OCI-LY7 (cell line): ENCODE measurements around the gene SLC4A5. TPM values are rescaled to one million over a fixed set of nuclear protein-coding genes. Genes with fewer than 3 reads are reported as not detected.

Experiments
- BruUV-seq: library from RNA; stranded (reverse); fragments of 400-500 nt; replicated peaks from 2 replicates; lab custom pipeline; 2021; lab: Mats Ljungman, UMichigan
- CTCF ChIA-PET: fragments of 300-600 bp; sonication (Branson Sonifier 250); formaldehyde crosslinking; loops from one replicate; lab custom pipeline; 2022; ENCODE audit warnings: antibody characterized with exemption; ENCODE audit not compliant: unreplicated experiment; lab: Charles Lee
- POLR2A ChIA-PET: fragments of 300-600 bp; sonication (Branson Sonifier 250); formaldehyde crosslinking; loops from one replicate; lab custom pipeline; 2022; ENCODE audit warnings: antibody characterized with exemption; lab: Charles Lee
- DNase-seq: peaks from one replicate; pipeline ENCODE4 v3.0.0-alpha.2; 2015; ENCODE audit warnings: low spot score
- H2AFZ ChIP-seq: fragments of 200-600 bp; sonication (generic), shearing (Covaris generic); 2 replicates; pipeline ENCODE4 v1.6.1; 2014; ENCODE audit warnings: mild to moderate bottlenecking, antibody characterized with exemption, low read length, moderate library complexity
- H3K27ac ChIP-seq: fragments of 200-600 bp; sonication (generic); 2 replicates; pipeline ENCODE4 v1.5.1; 2014; ENCODE audit warnings: mixed run types, low read depth, mild to moderate bottlenecking, moderate library complexity, low read length, inconsistent platforms; ENCODE audit not compliant: poor library complexity, severe bottlenecking
- H3K36me3 ChIP-seq: fragments of 200-600 bp; sonication (generic); 2 replicates; pipeline ENCODE4 v1.6.1; 2014; ENCODE audit warnings: mild to moderate bottlenecking, antibody characterized with exemption, low read length, moderate library complexity, mixed read lengths; ENCODE audit not compliant: insufficient read depth
- H3K4me1 ChIP-seq: fragments of 200-600 bp; sonication (generic); 2 replicates; pipeline ENCODE4 v1.5.1; 2014; ENCODE audit warnings: mild to moderate bottlenecking, low read length; ENCODE audit not compliant: insufficient read depth, poor library complexity, severe bottlenecking
- H3K4me2 ChIP-seq: fragments of 200-600 bp; sonication (generic); 2 replicates; pipeline ENCODE4 v1.6.1; 2014; ENCODE audit warnings: mild to moderate bottlenecking, low read length
- H3K4me3 ChIP-seq: fragments of 200-600 bp; sonication (generic); 2 replicates; pipeline ENCODE4 v1.5.1; 2014; ENCODE audit warnings: mild to moderate bottlenecking, low read depth, low read length; ENCODE audit not compliant: poor library complexity, severe bottlenecking
- H3K79me2 ChIP-seq: fragments of 200-600 bp; sonication (generic); 2 replicates; pipeline ENCODE4 v1.6.1; 2016; ENCODE audit warnings: low read depth, mild to moderate bottlenecking, low read length, moderate library complexity, mixed read lengths; ENCODE audit not compliant: insufficient read depth
- H3K9me2 ChIP-seq: fragments of 200-600 bp; sonication (generic); 2 replicates; pipeline ENCODE4 v1.6.1; 2016; ENCODE audit warnings: mild to moderate bottlenecking, low read length, mixed read lengths; ENCODE audit not compliant: insufficient read depth
- H3K9me3 ChIP-seq: fragments of 200-600 bp; sonication (generic); 2 replicates; pipeline ENCODE4 v1.6.1; 2014; ENCODE audit warnings: mild to moderate bottlenecking, mixed run types, low read length, mixed read lengths
- H4K20me1 ChIP-seq: fragments of 200-600 bp; sonication (generic); 2 replicates; pipeline ENCODE4 v1.6.1; 2014; ENCODE audit warnings: mild to moderate bottlenecking, antibody characterized with exemption, low read length, moderate library complexity, mixed read lengths; ENCODE audit not compliant: insufficient read depth
- CTCF ChIP-seq: fragments of 200-600 bp; sonication (generic); conservative IDR thresholded peaks from 2 replicates; pipeline ENCODE4 v1.5.1; 2014; ENCODE audit warnings: mild to moderate bottlenecking, antibody characterized with exemption, low read length, moderate library complexity, mixed read lengths
- EZH2phosphoT487 ChIP-seq: fragments of 200-600 bp; sonication (generic); IDR thresholded peaks from 2 replicates; pipeline ENCODE4 v1.6.1; 2018; ENCODE audit warnings: low read depth, borderline replicate concordance, mild to moderate bottlenecking, mixed run types, antibody characterized with exemption, low read length, moderate library complexity, mixed read lengths
- intact Hi-C: fragments of 100-400 bp; cut with micrococcal nuclease; formaldehyde crosslinking; loops from one replicate; pipeline ENCODE4 v1.10.0; 2022; ENCODE audit not compliant: unreplicated experiment
- total RNA-seq, 2 experiments: library from RNA; depleted of rRNA in 1 of 2; stranded (reverse); fragments of >200 nt in 1 of 2; shearing (Covaris generic) in 1 of 2; gene quantifications; 2 replicates each; pipeline ENCODE4 v1.2.3, GENCODE V29; 2014 to 2022

The SLC4A5 gene
- total RNA-seq, 2 experiments from 2014 or later, result 1.2 to 7.0 TPM

DNA sequence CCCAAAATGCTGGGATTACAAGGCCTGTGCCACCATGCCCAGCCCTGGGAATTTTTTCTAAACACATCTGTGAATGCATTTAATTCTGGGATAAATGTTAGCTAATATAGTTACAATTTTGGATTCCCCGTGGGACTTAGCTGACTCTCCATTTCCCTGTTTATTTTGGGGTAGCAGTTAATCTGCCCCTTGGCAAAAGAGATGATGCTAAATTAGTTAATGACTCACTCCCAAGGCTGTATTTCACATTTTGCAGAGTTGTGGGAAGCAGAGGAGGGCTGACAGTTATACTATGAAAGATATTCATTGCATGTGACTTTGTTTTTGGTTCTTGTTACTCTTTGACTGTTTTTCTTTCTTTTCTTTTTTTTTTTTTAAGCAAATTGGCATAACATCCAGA lies 141.6 kb downstream of the SLC4A5 start:
- intact Hi-C loops, result no loop called here
- Histone ChIP-seq H3K4me1 (peaks cover 69% of the 10 kb centered on the region), H2AFZ (no peak overlapping the region), H3K27ac (no peak overlapping the region), H3K79me2 (peaks cover 76% of the 10 kb centered on the region), H3K9me2 (no peaks in the 10 kb centered on the region), H3K4me3 (peak overlapping the region; percentile 84), H3K4me2 (peak overlapping the region; percentile 81), H3K36me3 (peaks cover 73% of the 10 kb centered on the region), H4K20me1 (peaks cover 55% of the 10 kb centered on the region), H3K9me3 (no peaks in the 10 kb centered on the region)
- ChIA-PET POLR2A (interaction anchor here (0.7 to 7.1 kb wide), 6 partner anchors 12 to 149 kb away, joined by 3 to 118 read pairs (median 4); partner anchors contain the start of gene MOB1A), CTCF (no interaction called here)
- DNase-seq, result no peak
- TF ChIP-seq EZH2phosphoT487 (no peak), CTCF (no peak)
- BruUV-seq, result no TSS peak

DNA sequence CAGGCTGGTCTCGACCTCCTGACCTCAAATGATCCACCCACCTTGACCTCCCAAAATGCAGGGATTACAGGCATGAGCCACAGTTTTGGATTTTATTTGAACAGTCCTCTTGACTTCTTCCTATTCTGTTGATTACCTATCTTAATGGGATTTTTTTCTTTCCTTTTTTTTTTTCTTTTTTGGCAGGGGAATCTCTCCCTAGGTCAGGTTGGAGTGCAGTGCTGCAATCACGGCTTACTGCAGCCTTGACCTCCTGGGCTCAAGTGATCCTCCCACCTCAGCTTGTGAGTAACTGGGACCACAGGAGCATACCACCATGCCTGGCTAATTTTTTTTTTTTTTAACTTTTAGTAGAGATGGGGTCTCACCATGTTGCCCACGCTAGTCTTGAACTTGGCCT lies 142.0 kb downstream of the SLC4A5 start:
- Histone ChIP-seq H3K4me2 (peak overlapping the region; percentile 81), H3K4me1 (peaks cover 71% of the 10 kb centered on the region), H3K79me2 (peaks cover 72% of the 10 kb centered on the region), H4K20me1 (peaks cover 51% of the 10 kb centered on the region), H3K36me3 (peaks cover 69% of the 10 kb centered on the region), H3K27ac (no peak overlapping the region), H2AFZ (no peak overlapping the region), H3K4me3 (peak overlapping the region; percentile 84), H3K9me2 (no peaks in the 10 kb centered on the region), H3K9me3 (no peaks in the 10 kb centered on the region)
- POLR2A ChIA-PET, result interaction anchor here (0.7 to 7.1 kb wide), 6 partner anchors 12 to 149 kb away, joined by 3 to 118 read pairs (median 4); partner anchors contain the start of gene MOB1A
- CTCF ChIA-PET, result no interaction called here
- BruUV-seq, result no TSS peak
- no peak for TF ChIP-seq EZH2phosphoT487
- TF ChIP-seq CTCF, result no peak
- intact Hi-C loops, result no loop called here
- DNase-seq, result no peak

GRCh38 chr2:74199871-74200305 lies 143.3 kb downstream of the SLC4A5 start:
- Histone ChIP-seq H3K36me3 (peaks cover 56% of the 10 kb centered on the region), H3K4me2 (peak overlapping the region; percentile 81), H2AFZ (no peak overlapping the region), H4K20me1 (peaks cover 38% of the 10 kb centered on the region), H3K9me2 (no peaks in the 10 kb centered on the region), H3K9me3 (no peaks in the 10 kb centered on the region), H3K4me3 (peak overlapping the region; percentile 84), H3K27ac (peak overlapping the region; percentile 88), H3K4me1 (peaks cover 58% of the 10 kb centered on the region), H3K79me2 (peaks cover 59% of the 10 kb centered on the region)
- peak; percentile 35 for DNase-seq
- ChIA-PET CTCF (interaction anchor here (2.8 kb wide), 1 partner anchor 22 kb away, joined by 8 read pairs; the partner anchor contains the start of gene MOB1A), POLR2A (interaction anchor here (0.6 to 7.1 kb wide), 11 partner anchors 8 to 967 kb away, joined by 3 to 118 read pairs (median 7); partner anchors contain the start of genes MOB1A and PRADC1)
- intact Hi-C loops, result loop anchor here (1.0 kb wide), 2 partner anchors 22 to 53 kb away; partner anchors contain the start of genes BOLA3 and MOB1A
- no peak for TF ChIP-seq CTCF
- no peak for TF ChIP-seq EZH2phosphoT487
- BruUV-seq, result TSS peak; percentile 53
